HG02885 (cell line): ENCODE measurements around the gene CCDC167.

Experiments
- ATAC-seq: cut with Tn5 transposase; IDR thresholded peaks from one replicate; pipeline ENCODE4 v1.9.1; 2021; ENCODE audit warnings: mild to moderate bottlenecking; ENCODE audit not compliant: unreplicated experiment, poor library complexity

The CCDC167 gene

DNA sequence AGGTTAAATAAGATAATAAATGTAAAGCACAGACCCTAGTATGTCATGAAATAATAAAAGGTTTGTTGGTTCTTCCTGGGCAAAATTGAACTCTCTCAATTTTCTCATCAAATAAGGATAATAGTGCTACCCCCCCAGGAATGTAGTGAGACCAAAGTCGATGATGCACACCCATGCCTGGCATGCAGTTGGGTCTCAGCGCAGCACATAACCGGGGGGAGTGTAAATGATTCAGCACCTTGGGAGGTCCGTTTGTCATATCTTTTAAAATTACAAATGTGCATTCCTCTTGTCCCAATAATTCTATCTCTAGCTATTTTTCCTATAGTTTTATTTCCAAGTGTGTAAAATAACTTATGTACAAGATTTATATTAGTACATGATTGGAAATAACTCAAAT is 31.3 kb upstream of the CCDC167 start:
- ATAC-seq, result no peak

GRCh38 chr6:37530297-37530696 is 30.6 kb upstream of the CCDC167 start:
- no peak for ATAC-seq

- ATAC-seq, result no peak
Measured at GRCh38 chr6:37528541-37528940, 28.8 kb upstream of the CCDC167 start.

DNA sequence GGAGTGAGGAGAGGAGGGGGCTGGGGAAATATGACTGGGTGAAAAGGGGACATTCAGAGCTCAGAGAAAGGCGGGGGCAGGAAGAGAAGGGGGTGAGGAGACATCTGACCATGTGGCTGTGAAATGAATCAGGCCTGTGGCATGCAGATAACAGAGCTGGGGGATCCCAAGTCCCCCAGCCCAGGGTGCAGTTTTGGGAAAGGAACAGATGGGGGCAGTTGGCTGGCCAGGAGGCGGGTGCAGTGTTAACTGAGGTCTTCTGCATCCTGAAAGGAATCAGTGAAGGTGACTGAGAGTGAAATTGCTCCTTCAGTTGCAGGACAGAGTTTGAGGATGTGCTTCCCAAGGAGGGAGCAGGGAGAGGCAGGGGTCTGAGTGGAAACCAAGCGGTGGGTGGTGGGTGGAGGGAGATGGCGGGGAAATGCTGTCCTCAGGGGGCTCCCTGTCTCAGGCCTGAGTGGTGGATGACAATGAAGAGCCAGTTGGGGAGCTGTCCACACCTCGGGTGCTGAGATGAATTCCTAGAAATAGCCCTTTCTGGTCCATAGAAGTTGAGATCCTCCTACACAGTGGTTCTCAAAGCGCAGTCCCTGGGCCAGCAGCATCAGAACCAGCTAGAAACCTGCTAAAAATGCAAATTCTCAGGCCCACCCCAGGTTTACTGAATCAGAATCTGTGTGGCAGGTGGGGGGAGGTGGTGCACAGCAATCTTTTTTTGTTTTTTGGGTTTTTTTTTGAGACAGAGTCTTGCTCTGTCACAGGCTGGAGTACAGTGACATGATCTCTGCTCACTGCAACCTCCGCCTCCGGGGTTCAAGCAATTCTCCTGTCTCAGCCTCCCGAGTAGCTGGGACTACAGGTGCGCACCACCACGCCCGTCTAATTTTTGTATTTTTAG is 26.0 kb upstream of the CCDC167 start:
- no peak for ATAC-seq

- ATAC-seq, result no peak
Measured at GRCh38 chr6:37524970-37525318, 25.3 kb upstream of the CCDC167 start.

DNA sequence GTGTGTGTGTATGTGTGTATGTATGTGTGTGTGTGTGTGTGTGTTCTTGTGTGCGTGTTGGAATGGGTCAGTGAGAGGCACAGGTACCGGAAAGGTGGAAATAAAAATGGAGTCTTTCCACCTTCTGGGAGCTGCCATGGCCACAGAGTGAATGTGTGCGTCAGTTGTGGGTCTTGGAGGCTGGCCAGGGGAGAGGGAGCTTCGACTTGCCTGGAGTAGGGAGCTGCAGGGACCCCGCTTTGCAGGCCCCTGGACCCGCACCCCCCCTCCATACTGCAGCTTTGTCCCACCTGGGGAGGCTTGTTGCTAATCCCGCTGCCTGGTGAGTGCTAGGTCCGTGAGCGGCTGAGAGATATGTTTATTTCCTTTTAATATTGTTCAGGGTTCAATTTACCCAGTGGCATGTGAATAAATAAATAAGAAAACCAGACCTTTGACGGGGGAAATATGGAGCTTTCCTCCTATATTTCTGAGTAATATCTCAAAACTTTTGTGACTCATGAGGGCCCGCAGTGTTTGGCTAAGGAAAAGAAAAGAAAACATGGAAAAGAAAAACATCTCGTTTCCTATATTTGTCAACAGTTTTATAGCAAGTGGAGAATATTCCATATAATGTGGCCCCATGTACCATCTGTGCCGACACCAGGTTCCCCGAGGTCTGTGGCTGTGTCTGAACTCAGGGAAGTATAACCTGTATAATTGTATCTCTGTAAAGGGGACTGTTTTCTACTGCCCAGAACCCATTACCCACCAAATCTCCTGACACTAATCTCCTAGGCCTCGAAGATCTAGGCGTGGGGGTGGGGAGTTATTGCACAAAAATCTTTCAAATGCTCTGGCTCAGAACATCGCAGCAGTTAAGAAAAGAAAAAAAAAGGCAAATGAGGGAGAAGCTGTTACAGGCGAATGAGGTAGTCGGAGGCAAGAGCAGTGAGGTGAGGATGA is 24.6 kb upstream of the CCDC167 start:
- no peak for ATAC-seq

DNA sequence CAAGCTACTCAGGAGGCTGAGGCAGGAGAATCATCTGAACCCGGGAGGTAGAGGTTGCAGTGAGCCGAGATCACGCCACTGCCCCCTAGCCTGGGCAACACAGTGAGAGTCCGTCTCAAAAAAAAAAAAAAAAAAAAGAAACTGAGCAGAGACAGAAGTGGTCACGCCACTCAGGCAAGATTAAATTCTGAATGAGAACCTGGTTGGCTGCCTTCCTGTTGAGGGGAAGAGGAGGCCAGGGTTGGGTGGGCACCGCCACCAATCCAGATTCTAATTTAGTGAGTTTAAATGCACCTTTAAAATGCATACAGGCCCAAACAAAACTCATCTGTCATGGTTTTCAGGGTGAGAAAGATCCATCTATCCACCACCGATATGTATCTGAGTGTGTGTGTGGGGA is 23.7 kb upstream of the CCDC167 start:
- ATAC-seq, result no peak

DNA sequence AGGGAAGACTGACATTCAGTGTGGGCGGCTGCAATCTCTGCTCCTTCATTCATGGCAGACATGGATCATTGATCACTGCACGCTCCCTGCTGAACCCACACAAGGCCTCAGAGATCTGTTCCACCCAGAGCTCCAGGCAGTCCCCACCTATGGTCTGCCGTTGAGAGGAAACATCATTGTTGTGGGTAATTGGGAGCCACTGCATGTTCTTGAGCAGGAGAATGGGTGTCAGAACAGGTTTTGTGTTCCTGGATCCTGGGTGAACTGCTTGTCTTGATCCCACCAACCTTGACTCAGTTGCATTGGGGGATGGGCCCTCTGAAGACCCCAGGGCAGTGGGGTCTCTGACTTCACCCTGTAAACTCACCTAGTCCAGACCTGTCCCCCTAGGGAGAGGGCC is 23.1 kb upstream of the CCDC167 start:
- no peak for ATAC-seq

DNA sequence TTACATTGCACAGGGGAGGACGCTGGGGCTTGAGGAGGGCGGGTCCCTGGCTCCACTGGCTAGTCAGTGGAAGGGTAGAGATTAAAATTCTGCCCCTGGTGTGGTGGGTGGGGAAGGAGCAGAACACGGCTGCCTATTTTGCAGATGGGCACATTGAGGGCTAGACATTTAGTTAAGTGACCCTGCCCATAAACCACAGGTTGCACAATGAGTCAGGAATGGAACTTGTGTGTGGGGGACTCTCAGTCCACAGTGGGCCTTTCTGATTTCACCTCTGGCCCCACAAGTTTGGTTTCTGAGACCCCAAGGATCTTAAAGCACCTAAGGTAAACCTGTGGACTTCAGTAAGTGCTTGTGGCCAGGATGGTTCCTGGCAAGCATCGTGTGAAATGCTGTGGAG is 22.0 kb upstream of the CCDC167 start:
- ATAC-seq, result no peak

GRCh38 chr6:37520926-37521325 is 21.2 kb upstream of the CCDC167 start:
- no peak for ATAC-seq

- no peak for ATAC-seq
Measured at GRCh38 chr6:37519461-37519860, 19.8 kb upstream of the CCDC167 start.

DNA sequence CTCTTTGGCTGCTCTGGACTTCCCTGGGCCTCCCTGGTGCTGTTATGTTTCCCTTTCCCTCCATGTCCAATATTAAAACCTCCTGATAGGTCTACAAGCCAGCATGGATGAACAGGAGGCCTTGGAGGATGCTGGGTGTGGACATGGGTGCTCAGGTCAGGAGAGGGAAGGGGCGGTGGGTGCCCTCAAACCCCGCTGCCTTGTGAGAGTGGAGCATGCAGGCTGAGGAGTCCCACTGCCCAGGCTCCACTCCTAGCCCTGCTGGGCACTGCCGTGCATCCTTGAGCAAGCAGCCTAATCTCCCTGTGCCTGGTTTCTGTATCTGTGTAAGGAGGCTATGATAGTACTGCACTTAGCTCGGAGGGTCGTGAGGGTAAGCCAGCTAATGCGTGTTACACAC is 18.4 kb upstream of the CCDC167 start:
- no peak for ATAC-seq

GRCh38 chr6:37517411-37517812 is 17.7 kb upstream of the CCDC167 start:
- peak; percentile 27 for ATAC-seq

DNA sequence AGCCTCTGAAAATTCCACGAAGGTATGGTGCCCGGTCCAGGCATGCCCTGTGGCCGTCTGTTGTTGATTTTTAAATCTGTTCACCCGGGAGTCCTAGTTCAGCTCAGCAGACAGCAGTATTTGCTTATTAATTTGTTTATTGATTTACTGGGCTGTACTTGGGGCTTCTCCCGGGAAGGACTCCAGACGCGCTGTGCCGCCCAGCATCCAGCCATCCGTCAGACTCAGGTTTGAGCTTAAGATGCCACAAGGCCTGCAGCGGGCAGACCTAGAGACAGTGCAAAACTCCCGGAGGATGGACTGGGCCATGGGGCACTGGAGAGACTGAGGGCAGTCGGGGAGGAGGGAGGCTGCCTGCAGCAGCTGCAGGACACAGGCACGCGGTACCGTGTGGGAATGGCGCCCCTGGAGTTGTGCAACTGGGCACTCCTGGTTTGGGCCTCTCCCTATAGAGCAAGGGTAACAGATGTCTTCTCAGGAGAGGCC is 17.3 kb upstream of the CCDC167 start:
- ATAC-seq, result peak; percentile 10

DNA sequence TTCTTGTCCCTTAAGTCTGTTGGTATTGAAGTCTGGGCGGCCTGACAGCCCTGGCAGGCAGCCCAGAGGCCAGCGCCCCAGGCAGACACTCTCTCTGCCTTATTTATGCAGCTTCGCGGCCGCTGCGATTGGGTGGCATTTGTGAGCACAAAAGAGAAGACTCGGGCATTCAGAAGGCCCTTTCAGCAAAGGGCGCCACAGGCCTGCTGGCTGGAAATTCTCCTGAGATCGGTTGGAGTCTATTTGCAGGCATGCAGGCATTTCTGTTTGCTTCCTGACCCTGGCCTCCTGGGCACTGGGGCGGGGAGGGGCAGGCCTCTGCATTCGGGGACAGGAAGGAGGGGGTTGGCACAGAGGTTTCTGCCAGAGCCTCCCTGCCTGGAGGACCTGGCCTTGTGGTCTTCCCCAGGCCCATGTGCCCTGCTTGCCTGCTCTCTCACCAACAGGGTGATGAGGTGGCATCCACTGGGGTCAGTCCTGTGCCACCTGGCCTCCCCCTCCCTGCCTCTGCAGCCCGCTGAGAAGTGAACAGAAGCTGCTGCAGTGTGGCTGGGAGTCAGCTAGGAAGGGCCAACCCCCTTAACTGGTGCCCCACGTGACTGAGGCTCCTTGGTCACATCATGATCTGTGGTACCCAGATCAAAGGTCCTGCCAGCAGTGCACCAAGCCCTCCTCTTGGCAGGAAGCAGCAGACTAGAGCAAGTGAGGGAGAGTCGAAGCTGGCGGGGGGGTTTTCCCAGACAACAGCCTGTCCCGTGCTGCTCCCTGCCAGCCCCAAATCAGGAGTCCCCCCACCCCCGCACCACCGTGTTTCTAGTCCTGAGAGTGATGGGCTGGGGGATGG is 16.6 kb upstream of the CCDC167 start:
- peak; percentile 53 for ATAC-seq

DNA sequence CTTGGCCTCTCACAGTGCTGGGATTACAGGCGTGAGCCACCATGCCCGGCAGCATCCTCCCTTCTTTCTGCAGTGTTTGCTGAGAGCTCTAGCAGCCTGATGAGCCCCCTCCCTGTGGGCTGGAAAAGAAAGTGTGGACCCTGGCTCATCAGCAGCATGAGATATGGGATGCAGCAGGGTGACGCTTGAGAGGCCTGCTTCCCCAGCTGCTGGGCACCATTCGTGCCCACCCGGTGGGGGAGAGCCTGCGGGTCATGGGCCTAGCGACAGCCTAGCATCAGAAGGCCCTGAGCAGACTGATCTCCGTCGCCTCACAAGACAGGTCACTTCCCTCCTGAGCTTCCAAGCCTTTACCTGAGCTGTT is 16.0 kb upstream of the CCDC167 start:
- ATAC-seq, result no peak

GRCh38 chr6:37514837-37515236 is 15.1 kb upstream of the CCDC167 start:
- no peak for ATAC-seq

GRCh38 chr6:37514321-37514771 is 14.7 kb upstream of the CCDC167 start:
- ATAC-seq, result no peak

DNA sequence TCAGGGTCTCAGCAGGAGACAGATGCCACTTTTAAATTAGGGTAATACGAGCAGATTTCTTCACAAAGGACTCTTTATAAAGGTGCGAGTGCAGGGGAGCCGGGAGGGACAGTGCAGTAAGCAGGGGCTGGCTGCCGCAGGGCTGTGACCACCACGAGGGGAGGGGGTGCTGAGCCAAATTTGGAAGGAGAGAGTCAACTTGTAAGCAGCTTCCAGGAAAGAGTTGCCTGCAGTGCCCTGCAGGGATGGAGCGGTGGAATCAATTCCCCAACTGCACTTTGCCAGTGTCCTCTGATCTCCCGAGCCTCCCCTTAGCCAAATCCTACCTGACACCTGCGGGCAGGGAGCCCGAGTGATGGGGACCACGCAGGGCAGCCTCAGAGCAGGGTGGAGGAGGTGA is 13.9 kb upstream of the CCDC167 start:
- no peak for ATAC-seq

DNA sequence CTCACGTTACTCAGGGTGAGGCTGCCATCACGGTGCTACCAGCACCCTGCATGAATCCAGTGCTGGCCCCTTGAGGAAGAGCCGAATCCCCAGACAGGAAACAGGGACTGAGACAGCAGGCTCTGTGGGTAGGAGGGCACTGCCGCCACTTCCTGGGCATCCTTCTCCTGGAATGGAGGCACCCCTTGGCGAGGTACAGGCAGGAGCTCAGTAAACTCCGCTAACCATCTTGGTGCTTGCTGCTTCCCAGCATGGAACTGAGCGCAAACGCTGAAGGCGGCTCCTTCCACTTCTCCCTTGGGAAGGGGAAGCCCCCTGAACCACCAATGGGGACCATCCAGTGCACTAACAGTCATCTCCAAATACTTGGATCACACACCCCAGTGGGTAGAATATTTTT is 13.5 kb upstream of the CCDC167 start:
- ATAC-seq, result no peak
